Nephron progenitor cell (in vitro differentiated cells): ENCODE data around the gene FBXL7.

Experiments
- DNase-seq: peaks from one replicate; pipeline ENCODE4 v3.0.0; 2021
- H3K27ac Mint-ChIP-seq: 2 replicates; pipeline ENCODE4 v1.8.0; 2021; ENCODE audit warnings: mild to moderate bottlenecking, moderate library complexity, mixed read lengths
- H3K27me3 Mint-ChIP-seq: 2 replicates; pipeline ENCODE4 v1.8.0; 2021; ENCODE audit warnings: mild to moderate bottlenecking, low read depth, mixed read lengths; ENCODE audit not compliant: poor library complexity
- H3K36me3 Mint-ChIP-seq: 2 replicates; pipeline ENCODE4 v1.8.0; 2021; ENCODE audit warnings: low read depth, mixed read lengths
- H3K4me1 Mint-ChIP-seq: 2 replicates; pipeline ENCODE4 v1.8.0; 2021; ENCODE audit warnings: mixed read lengths
- H3K4me3 Mint-ChIP-seq: 2 replicates; pipeline ENCODE4 v1.8.0; 2021; ENCODE audit warnings: mild to moderate bottlenecking, moderate library complexity, mixed read lengths
- H3K9me3 Mint-ChIP-seq: 2 replicates; pipeline ENCODE4 v1.8.0; 2021; ENCODE audit warnings: mild to moderate bottlenecking, moderate library complexity, mixed read lengths
- TF ChIP-seq, protein P1 (sequence below): fragments of 200-600 bp; sonication (generic); IDR thresholded peaks from 2 replicates; pipeline ENCODE4 v1.5.0; 2021; ENCODE audit warnings: antibody characterized with exemption

The FBXL7 gene

DNA sequence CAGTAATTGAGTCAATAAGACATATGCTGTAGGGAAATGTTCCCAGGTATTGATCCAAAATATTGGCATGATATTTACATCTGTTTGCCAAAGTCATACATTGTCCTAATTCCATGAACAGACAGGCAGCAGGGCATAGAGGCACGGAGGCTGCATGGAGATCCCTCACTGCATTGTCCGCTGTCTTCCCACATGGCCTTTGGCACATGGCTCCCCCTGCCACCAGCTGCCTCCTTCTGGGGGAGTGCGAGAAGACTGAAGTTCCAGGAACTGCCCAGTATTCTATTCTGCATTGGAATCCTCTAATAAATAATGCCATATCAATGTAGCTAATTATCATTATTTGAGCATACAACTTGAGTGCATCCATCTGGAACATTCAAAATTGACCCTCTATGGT is 269.0 kb downstream of the FBXL7 start:
- H3K36me3 Mint-ChIP-seq = no peaks in the 10 kb centered on the region
- H3K4me1 Mint-ChIP-seq = no peaks in the 10 kb centered on the region
- TF ChIP-seq, protein P1, sequence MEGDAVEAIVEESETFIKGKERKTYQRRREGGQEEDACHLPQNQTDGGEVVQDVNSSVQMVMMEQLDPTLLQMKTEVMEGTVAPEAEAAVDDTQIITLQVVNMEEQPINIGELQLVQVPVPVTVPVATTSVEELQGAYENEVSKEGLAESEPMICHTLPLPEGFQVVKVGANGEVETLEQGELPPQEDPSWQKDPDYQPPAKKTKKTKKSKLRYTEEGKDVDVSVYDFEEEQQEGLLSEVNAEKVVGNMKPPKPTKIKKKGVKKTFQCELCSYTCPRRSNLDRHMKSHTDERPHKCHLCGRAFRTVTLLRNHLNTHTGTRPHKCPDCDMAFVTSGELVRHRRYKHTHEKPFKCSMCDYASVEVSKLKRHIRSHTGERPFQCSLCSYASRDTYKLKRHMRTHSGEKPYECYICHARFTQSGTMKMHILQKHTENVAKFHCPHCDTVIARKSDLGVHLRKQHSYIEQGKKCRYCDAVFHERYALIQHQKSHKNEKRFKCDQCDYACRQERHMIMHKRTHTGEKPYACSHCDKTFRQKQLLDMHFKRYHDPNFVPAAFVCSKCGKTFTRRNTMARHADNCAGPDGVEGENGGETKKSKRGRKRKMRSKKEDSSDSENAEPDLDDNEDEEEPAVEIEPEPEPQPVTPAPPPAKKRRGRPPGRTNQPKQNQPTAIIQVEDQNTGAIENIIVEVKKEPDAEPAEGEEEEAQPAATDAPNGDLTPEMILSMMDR = no peak
- no peak overlapping the region for H3K4me3 Mint-ChIP-seq
- no peak for DNase-seq
- no peaks in the 10 kb centered on the region for H3K27me3 Mint-ChIP-seq
- no peaks in the 10 kb centered on the region for H3K9me3 Mint-ChIP-seq
- H3K27ac Mint-ChIP-seq = no peak overlapping the region

DNA sequence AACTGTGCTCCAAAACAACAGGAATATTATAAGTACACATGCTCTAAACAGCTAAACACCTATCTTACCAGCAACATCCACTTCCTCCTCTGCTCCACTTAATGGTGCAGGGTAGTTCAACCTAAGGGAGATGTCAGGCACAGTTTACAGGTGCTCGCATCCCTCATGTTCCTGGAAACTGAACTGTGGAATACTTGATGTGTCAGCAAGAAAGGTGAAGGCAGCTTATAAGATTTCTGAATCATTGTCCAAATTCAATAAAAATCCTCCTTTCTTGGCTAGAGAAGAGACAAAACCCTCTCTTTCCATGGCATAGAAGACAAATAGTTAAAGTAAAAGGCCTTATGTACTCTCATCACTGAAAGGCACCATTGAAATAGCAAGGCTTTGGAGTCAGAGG is 272.2 kb downstream of the FBXL7 start:
- no peaks in the 10 kb centered on the region for H3K27me3 Mint-ChIP-seq
- TF ChIP-seq, protein P1 = no peak
- H3K4me1 Mint-ChIP-seq = no peaks in the 10 kb centered on the region
- H3K27ac Mint-ChIP-seq = no peak overlapping the region
- H3K9me3 Mint-ChIP-seq = no peaks in the 10 kb centered on the region
- no peak for DNase-seq
- H3K4me3 Mint-ChIP-seq = no peak overlapping the region
- no peaks in the 10 kb centered on the region for H3K36me3 Mint-ChIP-seq

DNA sequence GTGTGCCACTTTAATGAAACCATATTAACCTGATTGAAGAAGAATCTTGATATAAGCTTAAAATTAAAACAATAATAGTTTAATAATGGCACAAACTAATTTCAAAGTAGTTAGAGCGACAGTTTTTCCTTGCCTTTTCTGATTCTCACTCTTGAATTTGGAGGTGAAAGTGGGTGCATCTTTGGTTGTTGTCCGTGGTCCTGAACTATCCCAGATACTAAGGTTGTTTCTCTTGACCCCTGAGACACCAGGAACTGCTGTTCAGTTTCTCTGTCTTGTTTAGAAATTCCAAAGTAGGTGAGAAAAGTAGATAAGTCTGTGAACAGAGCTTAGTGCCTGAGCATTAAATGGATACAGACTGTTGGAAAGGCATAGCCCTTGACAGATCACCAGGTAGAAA is 274.7 kb downstream of the FBXL7 start:
- no peaks in the 10 kb centered on the region for H3K36me3 Mint-ChIP-seq
- H3K9me3 Mint-ChIP-seq = no peaks in the 10 kb centered on the region
- H3K4me3 Mint-ChIP-seq = no peak overlapping the region
- TF ChIP-seq, protein P1 = no peak
- peak; percentile 20 for DNase-seq
- peaks cover 3% of the 10 kb centered on the region for H3K27me3 Mint-ChIP-seq
- no peaks in the 10 kb centered on the region for H3K4me1 Mint-ChIP-seq
- H3K27ac Mint-ChIP-seq = no peak overlapping the region

DNA sequence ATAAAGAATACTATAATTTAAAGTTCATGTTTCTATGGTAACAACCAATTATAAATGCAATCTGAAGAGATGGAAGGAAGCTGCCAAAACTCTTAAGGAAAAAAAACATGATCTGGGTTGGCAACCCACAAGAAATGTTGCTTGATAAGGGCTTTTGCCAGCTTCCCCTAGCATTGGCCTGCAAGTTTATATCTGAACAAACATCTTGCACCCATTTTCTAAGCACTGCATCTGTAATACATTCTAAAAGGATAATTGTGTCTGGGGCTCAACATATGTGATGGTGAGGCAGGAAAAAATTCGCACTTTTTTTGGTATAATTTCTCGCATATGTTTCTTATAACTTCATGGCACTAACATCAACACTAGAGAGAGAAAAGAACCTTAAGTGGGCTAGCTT is 276.4 kb downstream of the FBXL7 start:
- peaks cover 5% of the 10 kb centered on the region for H3K9me3 Mint-ChIP-seq
- TF ChIP-seq, protein P1 = no peak
- no peak overlapping the region for H3K27ac Mint-ChIP-seq
- H3K27me3 Mint-ChIP-seq = peaks cover 3% of the 10 kb centered on the region
- H3K4me1 Mint-ChIP-seq = no peaks in the 10 kb centered on the region
- no peak overlapping the region for H3K4me3 Mint-ChIP-seq
- no peaks in the 10 kb centered on the region for H3K36me3 Mint-ChIP-seq
- DNase-seq = no peak

DNA sequence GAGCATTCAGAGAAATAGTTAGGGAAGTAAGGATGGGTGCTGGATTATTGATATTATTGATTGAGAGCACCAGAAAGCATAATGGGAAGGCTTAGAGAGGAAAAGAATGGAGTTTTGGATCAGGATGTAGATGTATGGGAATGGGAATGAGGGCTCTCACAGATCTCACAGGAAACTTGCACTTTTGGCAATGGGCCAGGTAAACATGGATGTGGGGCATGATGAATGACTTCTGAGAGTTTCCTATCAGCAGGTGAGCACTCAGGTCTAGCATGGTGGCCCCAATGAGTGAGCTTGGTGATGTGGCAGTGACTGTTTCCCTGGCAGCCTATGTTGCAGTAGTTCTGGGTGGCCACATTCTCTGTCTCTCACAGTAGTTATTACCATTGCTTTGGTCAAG is 283.8 kb downstream of the FBXL7 start:
- Mint-ChIP-seq H3K4me1 (no peaks in the 10 kb centered on the region), H3K4me3 (no peak overlapping the region), H3K36me3 (no peaks in the 10 kb centered on the region), H3K27ac (no peak overlapping the region), H3K9me3 (peaks cover 8% of the 10 kb centered on the region), H3K27me3 (no peaks in the 10 kb centered on the region)
- DNase-seq = no peak
- TF ChIP-seq, protein P1 = no peak

DNA sequence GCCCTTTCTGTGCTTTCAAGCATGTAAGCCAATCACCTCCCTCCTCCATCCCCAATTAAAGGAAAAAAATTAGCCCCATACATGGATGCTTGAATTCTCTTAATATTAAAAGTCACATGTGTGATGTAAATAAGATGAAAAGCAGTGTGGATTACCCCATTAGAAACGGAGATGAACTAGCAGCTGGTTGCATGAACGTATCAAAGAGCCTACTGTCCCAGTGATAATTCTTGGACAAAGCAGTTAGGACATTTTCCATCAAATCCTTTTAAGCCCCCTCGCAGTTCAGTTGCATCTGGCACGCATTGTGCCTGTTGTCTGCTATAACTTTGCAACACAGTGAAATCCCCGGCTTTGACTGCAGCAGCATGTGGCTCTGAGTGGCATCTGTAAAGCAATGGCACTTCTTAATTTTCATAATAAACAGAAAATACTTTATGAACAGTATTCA is 285.6 kb downstream of the FBXL7 start:
- Mint-ChIP-seq H3K4me3 (no peak overlapping the region), H3K27me3 (no peaks in the 10 kb centered on the region), H3K4me1 (no peaks in the 10 kb centered on the region), H3K9me3 (peaks cover 8% of the 10 kb centered on the region), H3K27ac (no peak overlapping the region), H3K36me3 (no peaks in the 10 kb centered on the region)
- no peak for DNase-seq
- TF ChIP-seq, protein P1 = no peak
